Lower leg skin (tissue), 3 donors: ENCODE measurements around the gene CEMIP2.
"Not testable (repeated sequence)": the region's sequence is repeated elsewhere in the genome, so short reads cannot be mapped to it uniquely, and the experiment has no call there.

Experiments
- POLR2A ChIP-seq, 2 donors: fragments of 450-650 bp; IDR thresholded peaks; one replicate each; pipeline ENCODE4 v1.6.1; 2016 to 2017; ENCODE audit warnings: antibody characterized with exemption in 2 of 2, mild to moderate bottlenecking in 1 of 2, moderate library complexity in 1 of 2
- TF ChIP-seq, protein P1 (sequence below), 3 donors: fragments of 450-650 bp; IDR thresholded peaks; one replicate each; pipeline ENCODE4 v1.5.1; 2016; ENCODE audit warnings: antibody characterized with exemption in 3 of 3, mild to moderate bottlenecking in 3 of 3, moderate library complexity in 2 of 3

DNA sequence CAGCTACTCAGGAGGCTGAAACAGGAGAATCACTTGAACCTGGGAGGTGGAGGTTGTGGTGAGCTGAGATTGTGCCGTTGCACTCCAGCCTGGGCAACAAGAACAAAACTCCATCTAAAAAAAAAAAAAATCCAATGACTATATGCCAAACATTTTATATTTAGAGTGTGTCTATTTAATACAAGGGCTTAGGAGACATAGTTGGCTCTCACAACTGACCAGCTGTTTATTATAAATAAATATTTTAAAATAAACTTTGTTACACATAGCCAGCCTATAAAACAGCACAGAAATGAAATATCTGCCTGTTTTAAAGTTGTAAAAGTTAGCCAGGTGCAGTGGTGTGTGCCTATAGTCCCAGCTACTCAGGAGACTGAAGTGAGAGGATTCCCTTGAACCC lies 36.8 kb upstream of the CEMIP2 start:
- TF ChIP-seq POLR2A (IDR thresholded peaks at IDR 0.05) = not testable (repeated sequence)
- TF ChIP-seq, protein P1, sequence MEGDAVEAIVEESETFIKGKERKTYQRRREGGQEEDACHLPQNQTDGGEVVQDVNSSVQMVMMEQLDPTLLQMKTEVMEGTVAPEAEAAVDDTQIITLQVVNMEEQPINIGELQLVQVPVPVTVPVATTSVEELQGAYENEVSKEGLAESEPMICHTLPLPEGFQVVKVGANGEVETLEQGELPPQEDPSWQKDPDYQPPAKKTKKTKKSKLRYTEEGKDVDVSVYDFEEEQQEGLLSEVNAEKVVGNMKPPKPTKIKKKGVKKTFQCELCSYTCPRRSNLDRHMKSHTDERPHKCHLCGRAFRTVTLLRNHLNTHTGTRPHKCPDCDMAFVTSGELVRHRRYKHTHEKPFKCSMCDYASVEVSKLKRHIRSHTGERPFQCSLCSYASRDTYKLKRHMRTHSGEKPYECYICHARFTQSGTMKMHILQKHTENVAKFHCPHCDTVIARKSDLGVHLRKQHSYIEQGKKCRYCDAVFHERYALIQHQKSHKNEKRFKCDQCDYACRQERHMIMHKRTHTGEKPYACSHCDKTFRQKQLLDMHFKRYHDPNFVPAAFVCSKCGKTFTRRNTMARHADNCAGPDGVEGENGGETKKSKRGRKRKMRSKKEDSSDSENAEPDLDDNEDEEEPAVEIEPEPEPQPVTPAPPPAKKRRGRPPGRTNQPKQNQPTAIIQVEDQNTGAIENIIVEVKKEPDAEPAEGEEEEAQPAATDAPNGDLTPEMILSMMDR (IDR thresholded peaks at IDR 0.05) = not testable (repeated sequence)
